ENCODE measurements around the gene SURF4.

Gene SURF4

DNA sequence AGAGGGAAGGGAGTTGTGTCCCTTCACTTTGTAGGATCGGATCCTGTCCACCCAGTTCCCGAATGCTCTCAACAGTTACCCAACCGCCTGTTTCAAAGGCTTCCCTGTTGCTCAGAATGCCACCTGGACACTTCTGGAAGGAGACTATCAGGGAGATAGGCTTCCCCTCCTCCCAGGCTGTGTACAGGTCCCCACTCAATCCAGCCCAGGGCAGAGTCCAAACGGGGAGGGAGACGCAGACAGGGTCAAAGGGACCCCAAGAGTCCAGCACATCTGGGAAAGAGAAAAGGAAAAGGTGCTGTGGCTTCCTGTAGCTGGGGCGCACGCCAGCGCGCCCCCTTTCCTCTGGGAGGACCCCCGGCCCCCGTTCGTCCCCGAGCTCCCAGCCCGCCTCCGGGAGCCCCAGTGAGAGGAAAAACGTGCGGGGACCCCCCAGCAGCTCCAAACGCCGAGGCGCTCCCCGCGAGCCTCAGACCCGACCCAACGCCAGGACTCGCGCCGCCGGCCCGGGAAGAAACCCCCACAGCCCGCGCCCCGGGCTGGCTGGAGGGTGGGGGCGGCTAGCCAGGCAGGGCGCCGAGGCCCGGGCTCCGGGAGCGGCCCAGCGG lies 640 bp downstream of the SURF4 start:
- in situ Hi-C loops (cut with MboI; ENCODE audit: low sequenced_read_pairs): no loop called here

DNA sequence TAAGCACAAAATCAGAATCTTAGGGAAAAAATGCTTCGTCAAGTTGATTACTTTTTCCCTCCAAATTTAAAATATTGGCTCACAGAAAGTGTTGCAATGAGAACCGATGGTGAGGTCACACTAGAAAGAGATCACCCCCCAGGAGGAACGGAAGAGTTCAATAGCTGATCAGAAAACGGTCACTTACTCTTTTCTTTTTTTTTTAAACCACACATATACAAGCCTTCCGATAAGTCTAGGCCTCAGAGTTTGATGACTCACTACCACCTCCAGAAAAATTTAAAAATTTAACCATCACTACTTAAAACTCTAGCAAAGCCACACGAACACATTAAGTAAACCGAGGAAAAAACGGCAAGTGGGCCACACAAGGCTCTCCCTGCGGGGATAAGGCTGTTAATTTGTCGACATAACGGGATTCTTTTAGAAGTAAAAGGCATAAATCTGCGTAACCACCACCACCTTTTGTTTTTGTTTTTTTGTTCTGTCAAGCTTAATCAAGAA lies 1.2 kb downstream of the SURF4 start:
- in situ Hi-C loops (cut with MboI; ENCODE audit: low sequenced_read_pairs): no loop called here

DNA sequence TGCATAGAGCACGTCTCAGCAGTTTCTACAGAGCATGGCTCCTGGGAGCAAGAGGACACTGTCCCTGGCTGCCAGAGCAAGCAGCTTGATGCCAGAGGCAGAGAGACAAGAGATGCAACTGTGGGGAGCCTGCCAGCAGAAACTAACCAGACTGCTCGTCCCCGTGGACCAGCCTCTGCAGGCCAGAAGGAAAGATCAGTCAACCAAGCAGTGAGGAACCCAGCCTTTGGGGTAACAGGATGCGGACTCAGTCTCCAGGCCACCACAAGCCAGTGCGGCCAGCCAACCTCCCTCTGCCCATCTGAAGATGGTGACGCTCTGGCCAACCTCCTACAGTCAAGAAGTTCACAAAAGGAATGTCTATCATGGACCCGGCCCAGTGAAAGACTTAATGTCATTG lies 3.7 kb downstream of the SURF4 start:
- in situ Hi-C loops (cut with MboI; ENCODE audit: low sequenced_read_pairs): no loop called here

GRCh38 chr9:133371261-133371711 lies 4.6 kb downstream of the SURF4 start:
- in situ Hi-C loops (cut with MboI; ENCODE audit: low sequenced_read_pairs): no loop called here

- in situ Hi-C loops (cut with MboI; ENCODE audit: low sequenced_read_pairs): no loop called here
These were observed 5.2 kb downstream of the SURF4 start for GRCh38 chr9:133370685-133371084.

DNA sequence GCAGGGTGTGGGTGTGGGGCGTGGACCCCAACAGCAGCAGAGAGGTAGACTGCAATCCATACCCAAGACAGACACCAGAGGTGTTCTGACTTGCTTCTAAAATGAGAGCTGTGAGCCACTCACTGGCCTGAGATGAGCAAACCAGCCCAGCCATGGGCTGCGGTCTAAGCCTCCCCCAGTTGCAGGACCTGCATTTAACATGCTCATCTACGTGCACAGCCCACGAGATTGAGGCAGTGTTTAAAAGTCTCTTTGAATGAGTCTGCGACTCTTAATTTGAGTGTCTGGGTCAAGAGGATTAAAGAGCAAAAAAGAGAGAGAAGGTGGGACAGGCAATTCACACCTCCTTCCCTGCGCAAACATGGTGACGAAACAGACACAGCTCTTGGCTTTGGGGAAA lies 5.9 kb downstream of the SURF4 start:
- in situ Hi-C loops (cut with MboI; ENCODE audit: low sequenced_read_pairs): no loop called here

DNA sequence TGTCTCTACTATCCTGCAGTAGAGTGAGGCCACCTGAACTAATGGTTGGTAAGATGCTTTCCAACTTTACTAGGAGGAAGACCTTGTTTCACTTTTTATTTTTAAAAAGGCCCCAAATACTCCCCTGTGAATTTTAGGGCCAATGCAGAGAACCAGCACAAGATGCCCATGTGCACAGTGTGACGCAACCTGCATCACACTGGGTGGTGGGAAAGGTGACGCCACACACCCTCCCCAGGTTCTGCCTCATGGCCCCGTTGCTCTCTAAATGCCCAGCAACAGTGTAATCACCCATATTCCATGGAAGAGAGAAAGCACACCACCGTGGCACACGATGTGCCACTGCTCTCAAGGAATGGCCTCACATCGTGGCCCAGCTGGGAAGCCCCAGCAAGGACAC lies 6.4 kb downstream of the SURF4 start:
- in situ Hi-C loops (cut with MboI; ENCODE audit: low sequenced_read_pairs): no loop called here

DNA sequence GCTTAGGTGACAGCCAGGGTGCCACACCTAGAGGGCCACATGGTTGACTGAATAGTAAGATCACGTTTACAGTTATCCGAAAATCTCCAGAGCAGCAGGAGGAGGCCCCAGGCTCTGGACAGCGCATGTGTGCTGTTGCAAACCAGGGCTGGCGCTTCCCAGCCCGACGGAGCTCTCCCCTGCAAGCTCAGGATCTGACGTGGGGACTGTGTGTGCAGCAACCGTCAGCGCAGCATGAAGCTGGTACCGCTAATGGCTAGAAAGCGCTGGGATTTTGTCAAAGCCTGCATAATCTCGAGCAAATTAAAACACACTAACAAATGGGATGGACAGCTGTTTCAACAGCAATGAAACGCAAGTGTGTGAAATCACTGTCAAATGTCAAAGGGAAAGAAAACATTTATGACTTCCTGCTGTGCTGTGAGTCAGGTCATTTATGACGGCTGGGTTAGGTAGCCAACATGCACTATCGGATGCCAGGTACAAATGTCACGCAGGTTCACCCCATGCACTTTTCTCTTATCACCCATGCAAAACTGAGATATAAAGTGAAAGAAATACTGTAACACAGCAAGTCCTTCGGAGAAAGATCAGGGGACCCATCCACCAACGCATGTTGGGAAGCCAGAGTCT lies 7.5 kb downstream of the SURF4 start:
- in situ Hi-C loops (cut with MboI; ENCODE audit: low sequenced_read_pairs): no loop called here

- in situ Hi-C loops (cut with MboI; ENCODE audit: low sequenced_read_pairs): no loop called here
These were observed 8.1 kb downstream of the SURF4 start for GRCh38 chr9:133367778-133368177.

- in situ Hi-C loops (cut with MboI; ENCODE audit: low sequenced_read_pairs): no loop called here
These were observed 8.6 kb downstream of the SURF4 start for GRCh38 chr9:133367221-133367620.

- in situ Hi-C loops (cut with MboI; ENCODE audit: low sequenced_read_pairs): no loop called here
These were observed 9.4 kb downstream of the SURF4 start for GRCh38 chr9:133366435-133366834.

GRCh38 chr9:133362359-133363044 lies 13.4 kb downstream of the SURF4 start:
- in situ Hi-C loops (cut with MboI; ENCODE audit: low sequenced_read_pairs): no loop called here

DNA sequence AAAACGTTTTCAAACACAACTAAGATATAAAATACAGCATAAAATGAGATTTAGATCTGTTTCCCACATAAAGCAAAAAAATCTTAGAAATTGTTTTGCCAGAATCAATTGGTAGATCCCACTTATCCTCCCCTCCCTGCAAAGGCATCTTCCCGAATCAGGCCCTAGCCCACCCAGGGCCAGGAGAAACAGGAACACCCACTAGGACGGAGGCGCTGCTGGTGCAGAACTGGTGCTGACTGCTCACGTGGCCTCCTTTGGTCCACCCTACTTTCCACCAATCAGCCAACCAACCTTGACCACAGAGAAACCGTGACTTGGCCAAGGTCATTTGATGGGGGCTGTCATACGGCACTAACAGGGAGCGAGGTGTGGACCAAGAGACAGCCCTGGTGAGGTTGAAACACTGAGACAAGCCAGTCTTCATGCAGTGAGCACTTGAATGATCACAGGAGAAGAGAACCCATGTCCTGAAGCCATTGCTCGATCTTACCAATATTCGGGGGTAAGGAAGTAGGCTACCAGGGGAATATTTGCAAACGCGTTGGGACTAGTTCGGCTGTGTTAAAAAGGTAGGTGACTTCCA lies 14.3 kb downstream of the SURF4 start:
- in situ Hi-C loops (cut with MboI; ENCODE audit: low sequenced_read_pairs): no loop called here

- in situ Hi-C loops (cut with MboI; ENCODE audit: low sequenced_read_pairs): no loop called here
These were observed 15.2 kb downstream of the SURF4 start for GRCh38 chr9:133360400-133361393.

DNA sequence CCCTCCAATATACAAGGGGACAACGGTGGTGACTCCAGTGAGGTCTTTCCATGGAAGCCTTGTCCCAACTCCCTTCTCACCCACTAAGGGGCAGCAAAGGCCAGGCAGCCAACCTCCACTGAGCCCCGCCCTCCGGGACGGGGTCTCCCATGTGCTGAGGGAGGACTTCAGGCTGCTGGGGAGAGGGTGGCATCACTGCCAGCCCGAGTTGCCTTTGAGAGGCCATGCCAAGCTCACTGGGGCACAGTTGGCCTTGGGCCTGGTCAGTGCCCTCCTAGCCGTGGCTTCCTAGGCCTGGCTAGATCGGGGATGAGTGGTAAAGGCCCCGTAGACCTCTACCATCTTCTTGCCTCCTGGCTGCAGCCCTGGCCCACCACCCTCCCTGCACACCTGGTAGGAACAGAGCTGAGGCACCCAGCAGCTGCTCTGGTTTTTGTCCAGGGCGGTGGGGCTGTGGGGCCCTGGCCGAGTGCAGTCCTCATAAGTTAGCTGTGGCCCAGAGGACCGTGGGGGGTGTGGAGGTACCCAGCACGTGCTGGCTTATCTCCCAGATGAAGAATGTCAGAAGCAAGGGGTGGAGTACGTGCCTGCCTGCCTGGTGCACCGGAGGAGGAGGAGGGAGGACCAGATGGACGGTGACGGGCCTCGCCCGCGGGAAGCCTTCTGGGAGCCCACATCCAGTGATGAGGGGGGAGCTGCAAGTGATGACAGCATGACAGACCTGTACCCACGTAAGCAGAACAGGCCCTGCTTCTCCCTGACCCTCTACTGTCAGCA lies 16.3 kb downstream of the SURF4 start:
- in situ Hi-C loops (cut with MboI; ENCODE audit: low sequenced_read_pairs): no loop called here

- in situ Hi-C loops (cut with MboI; ENCODE audit: low sequenced_read_pairs): no loop called here
These were observed 18.2 kb downstream of the SURF4 start for GRCh38 chr9:133357656-133358055.

DNA sequence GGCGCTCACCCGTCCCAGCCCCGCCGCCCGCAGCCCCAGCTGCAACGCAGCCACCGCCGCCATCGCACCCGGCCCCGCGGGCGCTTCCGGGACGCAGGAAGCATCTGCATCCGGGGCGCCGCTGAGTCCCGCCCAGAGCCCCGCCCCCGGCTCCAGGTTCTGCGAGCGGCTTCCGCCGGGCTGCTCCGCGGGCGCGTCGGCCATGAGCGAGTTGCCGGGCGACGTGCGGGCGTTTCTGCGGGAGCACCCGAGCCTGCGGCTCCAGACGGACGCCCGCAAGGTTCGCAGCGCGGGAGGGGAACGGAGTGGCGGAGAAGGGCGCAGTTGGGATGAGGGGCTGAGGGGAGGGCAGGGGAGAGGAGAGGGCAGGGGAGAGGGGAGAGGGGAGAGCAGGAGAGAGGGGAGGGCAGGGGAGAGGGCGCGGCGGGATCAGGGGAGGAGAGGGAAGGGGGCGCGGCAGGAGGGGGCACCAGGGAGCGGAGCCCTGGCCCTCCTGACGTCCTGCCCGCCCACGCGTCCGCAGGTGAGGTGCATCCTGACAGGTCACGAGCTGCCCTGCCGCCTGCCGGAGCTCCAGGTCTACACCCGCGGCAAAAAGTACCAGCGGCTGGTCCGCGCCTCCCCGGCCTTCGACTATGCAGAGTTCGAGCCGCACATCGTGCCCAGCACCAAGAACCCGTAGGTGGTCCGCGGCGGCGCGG lies 19.3 kb downstream of the SURF4 start, which contains the start of the genes SURF1 and SURF2:
TSS of gene SURF1 (minus strand) at position 97 of the 701 bp plus-strand sequence. CDS start at position 63, 34 bp downstream.
TSS of gene SURF2 (plus strand) at position 160 of the 701 bp plus-strand sequence. CDS start at position 203, 43 bp downstream.
- in situ Hi-C loops (cut with MboI; ENCODE audit: low sequenced_read_pairs): no loop called here

GRCh38 chr9:133355881-133356357 lies 19.9 kb downstream of the SURF4 start:
- in situ Hi-C loops (cut with MboI; ENCODE audit: low sequenced_read_pairs): no loop called here

DNA sequence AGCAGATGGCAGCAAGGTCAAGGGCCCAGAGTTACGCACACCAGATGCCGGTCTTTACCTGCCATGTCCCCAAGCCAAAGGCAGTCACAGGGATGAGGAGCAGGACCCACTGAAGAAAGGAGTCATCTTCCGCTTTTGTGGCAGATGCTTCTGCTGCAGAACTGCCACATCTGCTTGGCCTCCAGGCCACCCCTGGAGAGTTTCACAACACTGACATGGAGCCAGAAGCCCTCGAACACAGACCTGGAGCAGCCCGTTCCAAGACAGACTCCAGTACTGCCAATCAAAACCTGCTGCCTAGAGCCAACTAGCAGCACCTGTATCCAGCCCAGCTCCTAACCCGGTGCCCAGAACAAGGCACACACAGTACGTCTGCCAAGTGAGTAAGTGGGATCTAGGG lies 21.1 kb downstream of the SURF4 start:
- in situ Hi-C loops (cut with MboI; ENCODE audit: low sequenced_read_pairs): no loop called here

All from hTERT RPE-1 (cell line).